Mammary epithelial cell (primary cell): ENCODE data around the gene CLDND2.

ENCODE experiments used
- CTCF ChIP-seq, 2 donors: IDR thresholded peaks in 1 of 2; conservative IDR thresholded peaks in 1 of 2; 2 replicates each; pipeline ENCODE4 v1.5.1; 2011 to 2012; ENCODE audit warnings: inconsistent platforms in 2 of 2, low read length in 2 of 2, mild to moderate bottlenecking in 2 of 2, control low read depth in 1 of 2, low read depth in 1 of 2; ENCODE audit not compliant: insufficient read depth in 1 of 2; ENCODE audit errors: extremely low read depth in 1 of 2
- EZH2 ChIP-seq: IDR thresholded peaks from 2 replicates; pipeline ENCODE4 v1.6.1; 2012; ENCODE audit warnings: low read length, inconsistent platforms, borderline replicate concordance

- TF ChIP-seq CTCF (conservative IDR thresholded peaks at IDR 0.05 in 1 of 2, IDR thresholded peaks at IDR 0.05 in 1 of 2; ENCODE audit: extremely low read depth in 1 of 2, insufficient read depth in 1 of 2, low read depth in 1 of 2, low read length in 2 of 2) (no peak), EZH2 (no peak)
These were observed 6.9 kb upstream of the CLDND2 start for GRCh38 chr19:51375504-51376221.
